GM12801 (cell line): Measurements from ENCODE around the gene IFNE.

ENCODE experiments used
- CTCF ChIP-seq: IDR thresholded peaks from one replicate; pipeline ENCODE4 v1.5.1; 2011; ENCODE audit warnings: control low read depth; ENCODE audit not compliant: insufficient read length; ENCODE audit errors: extremely low read depth

Gene IFNE

GRCh38 chr9:21481470-21482056 lies 550 bp downstream of the IFNE start:
- no peak for TF ChIP-seq CTCF

- TF ChIP-seq CTCF: no peak
These were observed 2.9 kb downstream of the IFNE start for GRCh38 chr9:21479152-21479702.

GRCh38 chr9:21477466-21477865 lies 4.6 kb downstream of the IFNE start:
- no peak for TF ChIP-seq CTCF

GRCh38 chr9:21473236-21473635 lies 8.9 kb downstream of the IFNE start:
- no peak for TF ChIP-seq CTCF

GRCh38 chr9:21470126-21470525 lies 12.0 kb downstream of the IFNE start:
- TF ChIP-seq CTCF: no peak

- TF ChIP-seq CTCF: no peak
These were observed 16.1 kb downstream of the IFNE start for GRCh38 chr9:21465859-21466518.

GRCh38 chr9:21465138-21465537 lies 17.0 kb downstream of the IFNE start:
- TF ChIP-seq CTCF: no peak
